CD8-positive, alpha-beta memory T cell (primary cell): ENCODE results near the gene MZB1. TPM values are rescaled to one million over a fixed set of nuclear protein-coding genes. Genes with fewer than 3 reads are reported as not detected.

Experiments
- CTCF ChIA-PET: fragments of 350-600 bp; sonication (Branson Sonifier 250); formaldehyde crosslinking; loops from one replicate; lab custom pipeline; 2021; ENCODE audit warnings: antibody characterized with exemption; lab: Charles Lee
- POLR2A ChIA-PET: fragments of 350-600 bp; sonication (Branson Sonifier 250); formaldehyde crosslinking; loops from one replicate; lab custom pipeline; 2021; ENCODE audit warnings: antibody characterized with exemption; lab: Charles Lee
- DNase-seq, 5 donors: peaks; one replicate each; pipeline versions ENCODE4 v3.0.0 to v3.0.0-alpha.2; 2020 to 2022; ENCODE audit warnings: mixed read lengths in 1 of 5
- H3K27ac ChIP-seq: one replicate; pipeline ENCODE4 v1.7.0; 2013; ENCODE audit warnings: low read depth, mild to moderate bottlenecking, low read length, moderate library complexity
- H3K27me3 ChIP-seq: 2 replicates; pipeline ENCODE4 v1.7.0; 2013; ENCODE audit warnings: low read length, mild to moderate bottlenecking; ENCODE audit not compliant: insufficient read depth, poor library complexity, severe bottlenecking
- H3K36me3 ChIP-seq: 2 replicates; pipeline ENCODE4 v1.7.0; 2013; ENCODE audit warnings: mild to moderate bottlenecking, low read length, moderate library complexity; ENCODE audit not compliant: insufficient read depth
- H3K4me1 ChIP-seq: 2 replicates; pipeline ENCODE4 v1.7.0; 2013; ENCODE audit warnings: mild to moderate bottlenecking, low read length, moderate library complexity; ENCODE audit not compliant: insufficient read depth
- H3K4me3 ChIP-seq: 2 replicates; pipeline ENCODE4 v1.7.0; 2013; ENCODE audit warnings: mild to moderate bottlenecking, low read length
- H3K9me3 ChIP-seq: 2 replicates; pipeline ENCODE4 v1.7.0; 2013; ENCODE audit warnings: mild to moderate bottlenecking, low read length
- H3K27ac Mint-ChIP-seq, 8 donors: one replicate each; pipeline ENCODE4 v1.8.0; 2020 to 2021; ENCODE audit warnings: mixed read lengths in 8 of 8, mild to moderate bottlenecking in 6 of 8, inconsistent platforms in 3 of 8, moderate library complexity in 3 of 8
- H3K27me3 Mint-ChIP-seq, 2 donors: one replicate each; pipeline ENCODE4 v1.8.0; 2020 to 2021; ENCODE audit warnings: mixed read lengths in 2 of 2, mild to moderate bottlenecking in 1 of 2, moderate library complexity in 1 of 2
- H3K36me3 Mint-ChIP-seq, 3 donors: one replicate each; pipeline ENCODE4 v1.8.0; 2020 to 2021; ENCODE audit warnings: mixed read lengths in 3 of 3, inconsistent platforms in 1 of 3, mild to moderate bottlenecking in 1 of 3
- H3K4me1 Mint-ChIP-seq, 3 donors: one replicate each; pipeline ENCODE4 v1.8.0; 2020 to 2021; ENCODE audit warnings: mixed read lengths in 3 of 3, inconsistent platforms in 1 of 3, mild to moderate bottlenecking in 1 of 3
- H3K4me3 Mint-ChIP-seq, 7 donors: one replicate each; pipeline ENCODE4 v1.8.0; 2020 to 2021; ENCODE audit warnings: mixed read lengths in 7 of 7, mild to moderate bottlenecking in 6 of 7, moderate library complexity in 4 of 7, inconsistent platforms in 2 of 7
- H3K9me3 Mint-ChIP-seq, 5 donors: one replicate each; pipeline ENCODE4 v1.8.0; 2020 to 2022; ENCODE audit warnings: mixed read lengths in 5 of 5, mild to moderate bottlenecking in 3 of 5, moderate library complexity in 2 of 5, inconsistent platforms in 1 of 5
- polyA plus RNA-seq: library from polyadenylated mRNA; unstranded; fragments of 300-500 nt; fragmentation: Illumina TruSeq; gene quantifications from one replicate; pipeline ENCODE4 v1.2.3, GENCODE V29; 2021
- total RNA-seq, 2 experiments: library from RNA; stranded (reverse); gene quantifications; one replicate each; pipeline ENCODE4 v1.2.3, GENCODE V29; 2021

MZB1 gene
- total and polyA plus RNA-seq, 3 experiments from 2014 or later = 3.5 to 6.4 (median 5.1) TPM

DNA sequence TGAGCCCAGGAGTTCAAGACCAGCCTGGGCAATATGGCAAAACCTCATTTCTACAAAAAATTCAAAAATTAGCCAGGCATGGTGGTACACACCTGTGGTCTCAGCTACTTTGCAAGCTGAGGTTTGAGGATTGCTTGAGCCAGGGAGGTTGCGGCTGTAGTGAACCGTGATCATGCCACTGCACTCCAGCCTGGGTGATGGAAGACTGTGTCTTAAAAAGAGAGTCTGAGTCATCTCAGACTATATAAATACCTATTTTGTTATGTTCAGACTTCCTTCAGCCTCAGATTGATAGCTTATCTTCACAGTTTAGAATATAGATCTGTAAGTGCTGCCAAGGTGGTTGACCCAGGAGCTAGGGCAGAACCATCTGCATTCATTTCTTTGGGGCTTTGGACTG is 49.7 kb downstream of the MZB1 start:
- Histone ChIP-seq H3K27me3 (no peaks in the 10 kb centered on the region), H3K27ac (no peak overlapping the region), H3K36me3 (peaks cover 5% of the 10 kb centered on the region), H3K4me3 (no peak overlapping the region), H3K4me1 (peaks cover 33% of the 10 kb centered on the region), H3K9me3 (no peaks in the 10 kb centered on the region)
- ChIA-PET CTCF (interaction anchor here (1.5 to 3.0 kb wide), 3 partner anchors 29 to 50 kb away, joined by 3 to 21 read pairs (median 3); partner anchors contain the start of genes MATR3 and MZB1), POLR2A (interaction anchor here (2.4 to 3.0 kb wide), 2 partner anchors 45 to 51 kb away, joined by 20 to 68 read pairs; partner anchors contain the start of gene MATR3)
- no peak for DNase-seq
- Mint-ChIP-seq H3K27me3 (peaks cover 0 to 2% of the 10 kb centered on the region in 2 donors), H3K27ac (peak overlapping the region in 1 of 8 donors; percentile 98), H3K4me1 (peaks cover 39 to 62% (median 45%) of the 10 kb centered on the region in 3 donors), H3K36me3 (peaks cover 4 to 29% (median 4%) of the 10 kb centered on the region in 3 donors), H3K9me3 (no peaks in the 10 kb centered on the region), H3K4me3 (peak overlapping the region in 1 of 7 donors; percentile 97)

Other genes starting within 250 kb of the MZB1 start
- 10 to 100 TPM; 26.6 to 27.5 TPM for gene SIL1, start 191.5 kb downstream of the MZB1 start, total RNA-seq
- 15.0 TPM for gene SIL1, start 191.5 kb downstream of the MZB1 start, polyA plus RNA-seq
- 100 to 1,000 TPM; 184 to 199 TPM for gene MATR3, start 96.2 kb downstream of the MZB1 start, total RNA-seq
- 364 TPM for gene MATR3, start 96.2 kb downstream of the MZB1 start, polyA plus RNA-seq
- gene PAIP2, start 48.1 kb downstream of the MZB1 start, total RNA-seq = 10 to 100 TPM; 67.9 to 77.0 TPM
- 342 TPM for gene PAIP2, start 48.1 kb downstream of the MZB1 start, polyA plus RNA-seq
- under 1 TPM in 1 of 2 experiments, not detected in 1; 0.33 TPM for gene SLC23A1, start 6.6 kb downstream of the MZB1 start, total RNA-seq
- not detected for gene SLC23A1, start 6.6 kb downstream of the MZB1 start, polyA plus RNA-seq
- gene PROB1, start 5.2 kb upstream of the MZB1 start, total RNA-seq = 1 to 10 TPM; 6.7 to 7.2 TPM
- gene PROB1, start 5.2 kb upstream of the MZB1 start, polyA plus RNA-seq = 0.72 TPM
- gene SPATA24, start 14.2 kb upstream of the MZB1 start, total RNA-seq = 1 to 10 TPM; 3.6 to 3.9 TPM
- 4.2 TPM for gene SPATA24, start 14.2 kb upstream of the MZB1 start, polyA plus RNA-seq
- 10 to 100 TPM; 25.3 to 25.7 TPM for gene DNAJC18, start 49.6 kb upstream of the MZB1 start, total RNA-seq
- gene DNAJC18, start 49.6 kb upstream of the MZB1 start, polyA plus RNA-seq = 10.2 TPM
- gene ECSCR, start 72.8 kb upstream of the MZB1 start, total RNA-seq = under 1 TPM; 0.82 to 0.83 TPM
- not detected for gene ECSCR, start 72.8 kb upstream of the MZB1 start, polyA plus RNA-seq
- gene SMIM33, start 81.1 kb upstream of the MZB1 start, total RNA-seq = under 1 TPM; 0.11 to 0.28 TPM
- gene SMIM33, start 81.1 kb upstream of the MZB1 start, polyA plus RNA-seq = 1.1 TPM
- 100 to 1,000 TPM; 107 to 109 TPM for gene STING1, start 92.8 kb upstream of the MZB1 start, total RNA-seq
- gene STING1, start 92.8 kb upstream of the MZB1 start, polyA plus RNA-seq = 116 TPM
- 100 to 1,000 TPM; 253 to 274 TPM for gene UBE2D2, start 171.4 kb upstream of the MZB1 start, total RNA-seq
- 285 TPM for gene UBE2D2, start 171.4 kb upstream of the MZB1 start, polyA plus RNA-seq